Bronchial epithelial cell (primary cell): ENCODE data around the gene TAF3. TPM values are rescaled to one million over a fixed set of nuclear protein-coding genes. Genes with fewer than 3 reads are reported as not detected.

Experiments
- DNase-seq: peaks from one replicate; pipeline ENCODE4 v3.0.0-alpha.2; 2010; ENCODE audit warnings: low read depth
- FAIRE-seq: peaks from 2 replicates; lab custom pipeline; 2011; peaks lifted over from hg19 to GRCh38; lab: Jason Lieb, UNC
- H3K27me3 ChIP-seq: 2 replicates; pipeline ENCODE4 v1.5.1; 2011; ENCODE audit warnings: low read length; ENCODE audit not compliant: control insufficient read depth, insufficient read depth
- H3K36me3 ChIP-seq: 2 replicates; pipeline ENCODE4 v1.5.1; 2011; ENCODE audit warnings: low read length; ENCODE audit not compliant: control insufficient read depth, insufficient read depth
- H3K4me3 ChIP-seq: 2 replicates; pipeline ENCODE4 v1.5.1; 2011; ENCODE audit warnings: mild to moderate bottlenecking, low read depth, low read length, control low read depth
- total RNA-seq: library from RNA; depleted of rRNA; stranded (reverse); fragments of >200 nt; gene quantifications from 2 replicates; pipeline ENCODE4 v1.2.1, GENCODE V29; 2014
- TF ChIP-seq, protein P1 (sequence below): IDR thresholded peaks from 2 replicates; pipeline ENCODE4 v1.5.1; 2011; ENCODE audit warnings: mild to moderate bottlenecking, moderate library complexity, low read length, control low read depth, inconsistent platforms; ENCODE audit not compliant: insufficient read depth, severe bottlenecking

Gene TAF3
- total RNA-seq, 1 donor from 2014 or later: 1.3 TPM

- TF ChIP-seq, protein P1, sequence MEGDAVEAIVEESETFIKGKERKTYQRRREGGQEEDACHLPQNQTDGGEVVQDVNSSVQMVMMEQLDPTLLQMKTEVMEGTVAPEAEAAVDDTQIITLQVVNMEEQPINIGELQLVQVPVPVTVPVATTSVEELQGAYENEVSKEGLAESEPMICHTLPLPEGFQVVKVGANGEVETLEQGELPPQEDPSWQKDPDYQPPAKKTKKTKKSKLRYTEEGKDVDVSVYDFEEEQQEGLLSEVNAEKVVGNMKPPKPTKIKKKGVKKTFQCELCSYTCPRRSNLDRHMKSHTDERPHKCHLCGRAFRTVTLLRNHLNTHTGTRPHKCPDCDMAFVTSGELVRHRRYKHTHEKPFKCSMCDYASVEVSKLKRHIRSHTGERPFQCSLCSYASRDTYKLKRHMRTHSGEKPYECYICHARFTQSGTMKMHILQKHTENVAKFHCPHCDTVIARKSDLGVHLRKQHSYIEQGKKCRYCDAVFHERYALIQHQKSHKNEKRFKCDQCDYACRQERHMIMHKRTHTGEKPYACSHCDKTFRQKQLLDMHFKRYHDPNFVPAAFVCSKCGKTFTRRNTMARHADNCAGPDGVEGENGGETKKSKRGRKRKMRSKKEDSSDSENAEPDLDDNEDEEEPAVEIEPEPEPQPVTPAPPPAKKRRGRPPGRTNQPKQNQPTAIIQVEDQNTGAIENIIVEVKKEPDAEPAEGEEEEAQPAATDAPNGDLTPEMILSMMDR: no peak
- H3K36me3 ChIP-seq: no peaks in the 10 kb centered on the region
- FAIRE-seq (no peak), DNase-seq (no peak)
- no peaks in the 10 kb centered on the region for H3K27me3 ChIP-seq
- no peak overlapping the region for H3K4me3 ChIP-seq
Measured at GRCh38 chr10:7887174-7887816, 69.0 kb downstream of the TAF3 start.

GRCh38 chr10:7889947-7890542 is 71.7 kb downstream of the TAF3 start:
- TF ChIP-seq, protein P1: no peak
- FAIRE-seq: no peak
- Histone ChIP-seq H3K4me3 (no peak overlapping the region), H3K27me3 (no peaks in the 10 kb centered on the region), H3K36me3 (no peaks in the 10 kb centered on the region)
- no peak for DNase-seq

DNA sequence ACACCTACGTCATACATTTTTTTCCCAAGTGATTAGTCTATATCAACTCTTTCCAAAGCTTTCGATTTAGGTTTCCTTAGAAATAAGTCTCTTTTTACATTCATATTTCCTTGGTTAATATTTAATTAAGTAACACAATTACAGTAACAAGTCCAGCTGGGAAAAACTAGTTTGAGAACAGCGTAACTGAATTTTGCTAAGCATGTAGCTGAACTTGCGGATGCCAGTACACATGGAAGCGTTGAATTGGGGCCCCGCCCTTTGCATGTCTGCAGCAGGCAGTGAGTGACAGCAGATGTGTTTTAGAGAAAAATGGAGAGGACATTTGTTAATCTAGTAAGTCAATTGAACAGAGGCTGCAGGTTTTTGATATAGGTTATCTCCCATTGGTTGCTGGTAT is 72.5 kb downstream of the TAF3 start:
- Histone ChIP-seq H3K27me3 (no peaks in the 10 kb centered on the region), H3K4me3 (no peak overlapping the region), H3K36me3 (no peaks in the 10 kb centered on the region)
- DNase-seq (no peak), FAIRE-seq (no peak)
- TF ChIP-seq, protein P1: no peak

- Histone ChIP-seq H3K4me3 (no peak overlapping the region), H3K27me3 (no peaks in the 10 kb centered on the region), H3K36me3 (peaks cover 2% of the 10 kb centered on the region)
- TF ChIP-seq, protein P1: no peak
- FAIRE-seq (no peak), DNase-seq (no peak)
Measured at GRCh38 chr10:7891634-7892033, 73.3 kb downstream of the TAF3 start.

GRCh38 chr10:7892146-7892545 is 73.8 kb downstream of the TAF3 start:
- H3K36me3 ChIP-seq: peaks cover 2% of the 10 kb centered on the region
- no peak for DNase-seq
- no peak overlapping the region for H3K4me3 ChIP-seq
- TF ChIP-seq, protein P1: no peak
- no peak for FAIRE-seq
- H3K27me3 ChIP-seq: no peaks in the 10 kb centered on the region

GRCh38 chr10:7895699-7896090 is 77.4 kb downstream of the TAF3 start:
- FAIRE-seq (no peak), DNase-seq (no peak)
- TF ChIP-seq, protein P1: no peak

More at GRCh38 chr10:7895699-7896090, 77.4 kb downstream of the TAF3 start:
- H3K4me3 ChIP-seq: no peak overlapping the region
- H3K36me3 ChIP-seq: peaks cover 2% of the 10 kb centered on the region
- no peaks in the 10 kb centered on the region for H3K27me3 ChIP-seq
